Measurements from ENCODE around the gene FER.

DNA sequence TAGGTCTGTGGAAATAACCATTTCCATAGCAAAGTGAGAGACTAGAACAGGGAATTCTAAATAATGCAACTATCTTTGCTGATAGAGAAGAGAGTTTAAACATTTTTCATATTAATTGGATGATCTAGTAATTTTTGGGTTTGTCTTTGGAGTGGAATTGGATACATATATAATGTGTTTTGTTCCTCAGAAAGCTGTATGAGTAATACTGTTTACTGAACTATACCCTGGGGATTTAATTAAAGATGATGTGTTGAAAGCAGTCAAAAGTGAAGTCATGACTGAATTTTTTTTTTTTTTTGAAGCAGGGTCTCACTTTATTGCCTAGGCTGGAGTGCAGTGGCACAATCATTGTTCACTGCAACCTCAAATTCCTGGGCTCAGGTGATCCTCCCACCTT lies 17.9 kb downstream of the FER start:
- no peak for TF ChIP-seq EZH2 (IDR thresholded peaks at IDR 0.05; ENCODE audit: borderline replicate concordance, low read depth, low read length, poor library complexity, severe bottlenecking)
- TF ChIP-seq, protein P1, sequence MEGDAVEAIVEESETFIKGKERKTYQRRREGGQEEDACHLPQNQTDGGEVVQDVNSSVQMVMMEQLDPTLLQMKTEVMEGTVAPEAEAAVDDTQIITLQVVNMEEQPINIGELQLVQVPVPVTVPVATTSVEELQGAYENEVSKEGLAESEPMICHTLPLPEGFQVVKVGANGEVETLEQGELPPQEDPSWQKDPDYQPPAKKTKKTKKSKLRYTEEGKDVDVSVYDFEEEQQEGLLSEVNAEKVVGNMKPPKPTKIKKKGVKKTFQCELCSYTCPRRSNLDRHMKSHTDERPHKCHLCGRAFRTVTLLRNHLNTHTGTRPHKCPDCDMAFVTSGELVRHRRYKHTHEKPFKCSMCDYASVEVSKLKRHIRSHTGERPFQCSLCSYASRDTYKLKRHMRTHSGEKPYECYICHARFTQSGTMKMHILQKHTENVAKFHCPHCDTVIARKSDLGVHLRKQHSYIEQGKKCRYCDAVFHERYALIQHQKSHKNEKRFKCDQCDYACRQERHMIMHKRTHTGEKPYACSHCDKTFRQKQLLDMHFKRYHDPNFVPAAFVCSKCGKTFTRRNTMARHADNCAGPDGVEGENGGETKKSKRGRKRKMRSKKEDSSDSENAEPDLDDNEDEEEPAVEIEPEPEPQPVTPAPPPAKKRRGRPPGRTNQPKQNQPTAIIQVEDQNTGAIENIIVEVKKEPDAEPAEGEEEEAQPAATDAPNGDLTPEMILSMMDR (conservative IDR thresholded peaks at IDR 0.05; ENCODE audit: low read depth, low read length): no peak

All from A673 (cell line).